Pancreas (tissue), 10 donors: Measurements from ENCODE around the gene CENPA. TPM values are rescaled to one million over a fixed set of nuclear protein-coding genes. Genes with fewer than 3 reads are reported as not detected.

Source experiments
- ATAC-seq, 4 donors: fragments of 200-7000 bp; cut with Tn5 transposase; one replicate each; pipeline versions ENCODE4 v1.8.0 to v1.9.1; 2020; ENCODE audit warnings: mild to moderate bottlenecking in 4 of 4, moderate library complexity in 4 of 4
- DNase-seq, 6 donors: peaks; one replicate each; pipeline ENCODE4 v3.0.0-alpha.2; 2020
- FAIRE-seq: peaks from 2 replicates; lab custom pipeline; 2012; peaks lifted over from hg19 to GRCh38; lab: Jason Lieb, UNC
- H3K27ac ChIP-seq, 4 donors: fragments of 200-600 bp; sonication (generic); 1 replicate in 3 of 4; 2 replicates in 1 of 4; pipeline versions ENCODE4 v1.5.0 to v1.8.0; 2020
- H3K27me3 ChIP-seq, 4 donors: fragments of 200-600 bp; one replicate each; pipeline ENCODE4 v1.8.0; 2021
- H3K36me3 ChIP-seq, 3 donors: fragments of 200-600 bp; sonication (generic) in 1 of 3; one replicate each; pipeline versions ENCODE4 v1.5.0 to v1.8.0; 2020 to 2021
- H3K4me1 ChIP-seq, 3 donors: fragments of 200-600 bp; one replicate each; pipeline ENCODE4 v1.8.0; 2021
- H3K4me3 ChIP-seq, 4 donors: fragments of 200-600 bp; sonication (generic) in 2 of 4; one replicate each; pipeline versions ENCODE4 v1.5.0 to v1.8.0; 2020 to 2021
- H3K9me3 ChIP-seq, 4 donors: fragments of 200-600 bp; one replicate each; pipeline ENCODE4 v1.8.0; 2021
- CTCF ChIP-seq, 4 donors: fragments of 200-600 bp; sonication (generic) in 3 of 4; IDR thresholded peaks; one replicate each; pipeline versions ENCODE4 v1.5.0 to v1.8.0; 2021; ENCODE audit warnings: antibody characterized with exemption in 4 of 4
- whole genome bisulfite sequencing, 2 donors: extraction: QIAGEN DNeasy Blood & Tissue Kit; methylation state at CpG; one replicate each; pipeline ENCODE4 v1.1.7; 2013; 5-methylcytosine and 5-hydroxymethylcytosine counted together
- intact Hi-C, 3 donors: fragments of 100-400 bp; cut with DNase I; formaldehyde crosslinking; loops; one replicate each; pipeline versions ENCODE4 v1.11.1 to v1.14.2; 2022
- polyA plus RNA-seq, 2 donors: library from polyadenylated mRNA; stranded (reverse); fragments of 200-250 nt; gene quantifications; one replicate each; pipeline ENCODE4 v1.2.3, GENCODE V29; 2013
- total RNA-seq, 6 donors: library from RNA; stranded (reverse); fragmentation: NEBNext Ultra II Directional in 4 of 6; extraction: Animal tissue kit (Norgen Biotek cat#: 25700) in 4 of 6; gene quantifications; one replicate each; pipeline versions ENCODE4 v1.2.1 to v1.2.4, GENCODE V29; 2021 to 2023
- donor health status: healthy with polysubstance abuse.
- donor health status: DM: no; HTN: no; CAD: no; lungs with moderate emphysema.
- donor health status: DM: no; HTN: no; CAD: no.
- donor health status: control.
- donor health status: control.
- donor health status: Bipolar disorder and iron deficiency.
- donor health status: DM: yes; HTN: yes; CAD: no.
- donor health status: DM: no; HTN: no; CAD: no.
- donor health status: DM: no; HTN: no; CAD: no.
- donor health status: DM: yes; HTN: yes; CAD: no.

The CENPA gene
- total and polyA plus RNA-seq, 8 donors: 0.14 to 1.2 (median 0.47) TPM; not detected in 3

DNA sequence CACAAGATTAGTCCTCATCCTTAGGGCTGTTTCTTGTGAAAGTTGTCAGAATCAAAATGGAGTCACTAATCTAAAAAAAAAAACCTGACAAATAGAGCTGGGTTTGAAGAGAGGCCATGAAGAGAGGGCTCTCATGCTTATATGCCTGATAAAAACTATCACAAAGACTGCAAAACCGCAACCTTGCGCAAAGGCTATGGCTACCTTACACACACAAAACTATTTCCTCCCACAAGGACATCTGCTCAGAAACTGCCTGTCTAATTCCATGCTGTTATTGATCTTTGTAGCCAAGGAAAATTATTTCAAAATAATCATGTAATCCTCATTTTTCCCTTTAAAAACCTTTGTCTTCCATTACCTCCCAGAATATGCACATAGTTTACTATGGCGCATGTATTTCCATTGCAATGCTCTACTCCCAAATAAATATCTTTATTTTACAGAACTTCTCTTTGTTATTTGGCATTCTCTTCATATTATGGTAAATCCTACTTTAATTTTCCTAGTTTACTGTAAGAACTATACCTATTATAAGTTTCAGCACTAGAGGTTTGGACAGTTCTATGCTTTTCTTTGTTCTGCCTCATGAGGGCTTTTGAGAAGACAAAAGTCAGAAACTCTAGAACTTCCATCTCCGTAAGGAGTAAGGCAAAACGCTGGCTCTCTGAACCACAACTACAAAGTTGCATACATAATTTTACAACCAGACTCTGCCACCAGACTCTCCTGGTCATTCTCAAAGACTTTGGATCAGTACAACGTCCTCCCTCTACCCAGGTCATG lies 52.5 kb downstream of the CENPA start:
- peak in 1 of 4 donors; percentile 38 for ATAC-seq
- Histone ChIP-seq H3K27ac (no peak overlapping the region), H3K9me3 (no peaks in the 10 kb centered on the region), H3K4me3 (no peak overlapping the region), H3K36me3 (no peaks in the 10 kb centered on the region), H3K27me3 (peaks cover 0 to 4% (median 0%) of the 10 kb centered on the region in 4 donors), H3K4me1 (no peaks in the 10 kb centered on the region)
- TF ChIP-seq CTCF (IDR thresholded peaks at IDR 0.05): no peak
- intact Hi-C loops: no loop called here
- WGBS, 2 donors: 54 to 56% methylated on average over 6 of the region's 6 CpGs
- DNase-seq: no peak
- FAIRE-seq: no peak

DNA sequence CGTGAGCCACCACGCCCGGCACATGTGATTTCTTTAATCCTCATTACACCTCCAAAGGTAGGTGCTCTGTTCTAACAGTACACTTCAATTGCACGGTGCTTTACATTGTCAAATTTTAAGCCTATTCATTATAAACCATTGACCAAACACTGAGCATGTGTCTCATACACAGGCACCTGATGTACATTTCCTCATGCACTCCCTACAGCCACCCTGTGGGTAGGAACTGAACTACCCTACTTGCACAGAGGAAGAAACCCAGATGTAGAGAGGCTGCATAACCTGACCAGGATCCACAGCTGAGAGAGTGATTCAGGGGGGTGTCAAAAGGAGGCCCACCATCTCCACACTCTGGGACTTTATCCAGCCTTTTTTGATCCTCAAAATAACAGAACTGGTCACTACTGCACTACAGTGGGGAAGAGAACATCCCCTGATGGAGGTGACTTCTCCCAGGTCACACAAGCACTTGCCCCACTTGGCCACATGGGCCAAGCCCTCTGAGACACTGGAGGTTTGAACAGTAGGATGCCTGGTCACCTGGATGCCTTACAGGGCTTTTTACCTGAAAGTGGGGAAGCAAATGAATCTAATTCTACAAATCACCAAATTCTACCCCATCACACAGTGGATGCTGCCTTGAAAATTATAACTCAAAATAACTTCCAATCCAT lies 55.2 kb downstream of the CENPA start:
- 62 to 69% methylated on average over 4 of the region's 4 CpGs for WGBS, 2 donors
- TF ChIP-seq CTCF (IDR thresholded peaks at IDR 0.05): no peak
- ATAC-seq: no peak
- H3K4me3 ChIP-seq: no peak overlapping the region
- peaks cover 0 to 22% (median 3%) of the 10 kb centered on the region in 4 donors for H3K27me3 ChIP-seq
- no peak overlapping the region for H3K27ac ChIP-seq
- H3K4me1 ChIP-seq: no peaks in the 10 kb centered on the region
- intact Hi-C loops: loop anchor here in 1 of 3 donors (10.0 kb wide), 1 partner anchor 174 kb away; no protein-coding TSS in a partner anchor
- H3K36me3 ChIP-seq: no peaks in the 10 kb centered on the region
- H3K9me3 ChIP-seq: no peaks in the 10 kb centered on the region
- no peak for FAIRE-seq
- DNase-seq: no peak

DNA sequence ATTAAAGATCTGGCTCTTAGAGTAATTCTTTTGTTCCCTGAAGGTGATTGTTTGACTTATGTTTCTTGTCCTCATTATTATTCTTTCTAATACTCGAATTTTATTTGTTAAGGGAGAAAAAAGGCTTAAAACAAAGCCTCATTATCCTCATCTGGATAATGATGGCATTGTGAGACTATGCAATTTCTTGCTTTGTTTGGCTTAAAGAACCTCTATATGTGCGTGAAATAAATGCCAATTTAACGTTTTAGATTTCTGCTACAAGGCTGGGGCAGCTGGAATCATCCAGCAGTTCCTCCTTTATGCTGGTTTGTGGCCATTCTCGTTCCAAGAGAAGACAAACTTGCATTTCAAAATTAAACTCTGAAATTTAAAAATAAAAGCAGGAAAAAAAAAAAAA lies 57.2 kb downstream of the CENPA start:
- FAIRE-seq (no peak), DNase-seq (no peak), ATAC-seq (no peak)
- H3K4me1 ChIP-seq: peaks cover 0 to 6% (median 4%) of the 10 kb centered on the region in 3 donors
- no peak overlapping the region for H3K4me3 ChIP-seq
- no peaks in the 10 kb centered on the region for H3K9me3 ChIP-seq
- intact Hi-C loops: loop anchor here in 1 of 3 donors (10.0 kb wide), 1 partner anchor 172 kb away; no protein-coding TSS in a partner anchor
- H3K27ac ChIP-seq: no peak overlapping the region
- no peak for TF ChIP-seq CTCF (IDR thresholded peaks at IDR 0.05)
- 38 to 40% methylated on average over 4 of the region's 4 CpGs for WGBS, 2 donors
- H3K27me3 ChIP-seq: peaks cover 2 to 37% (median 8%) of the 10 kb centered on the region in 4 donors
- no peaks in the 10 kb centered on the region for H3K36me3 ChIP-seq

Other genes with a start within 250 kb of the CENPA start
- gene CIB4, start 144.7 kb upstream of the CENPA start, total RNA-seq: under 1 TPM in 4 of 6 donors, not detected in 2; 0.19 to 0.62 (median 0.41) TPM
- under 1 TPM in 1 of 2 donors, not detected in 1; 0.23 TPM for gene CIB4, start 144.7 kb upstream of the CENPA start, polyA plus RNA-seq
- 10 to 100 TPM; 23.6 to 46.4 (median 31.4) TPM for gene KCNK3, start 93.3 kb upstream of the CENPA start, total RNA-seq
- gene KCNK3, start 93.3 kb upstream of the CENPA start, polyA plus RNA-seq: 1 to 10 TPM; 7.5 to 9.0 TPM
- 10 to 100 TPM; 10.1 to 21.9 (median 12.1) TPM for gene SLC35F6, start 21.8 kb upstream of the CENPA start, total RNA-seq
- gene SLC35F6, start 21.8 kb upstream of the CENPA start, polyA plus RNA-seq: 1 to 10 TPM; 9.3 to 9.9 TPM
- under 1 TPM in 2 of 6 donors, not detected in 4; 0.09 to 0.12 TPM for gene DPYSL5, start 62.1 kb downstream of the CENPA start, total RNA-seq
- under 1 TPM in 1 of 2 donors, not detected in 1; 0.02 TPM for gene DPYSL5, start 62.1 kb downstream of the CENPA start, polyA plus RNA-seq
- 10 to 100 TPM in 2 of 6 donors, 1 to 10 TPM in 4; 4.7 to 10.9 (median 8.2) TPM for gene MAPRE3, start 184.6 kb downstream of the CENPA start, total RNA-seq
- 10 to 100 TPM; 35.7 to 56.8 TPM for gene MAPRE3, start 184.6 kb downstream of the CENPA start, polyA plus RNA-seq
- 10 to 100 TPM; 57.3 to 77.1 (median 59.8) TPM for gene TMEM214, start 246.9 kb downstream of the CENPA start, total RNA-seq
- gene TMEM214, start 246.9 kb downstream of the CENPA start, polyA plus RNA-seq: 100 to 1,000 TPM in 1 of 2 donors, 10 to 100 TPM in 1; 72.1 to 109 TPM